NCI-H146 treated with DMSO at 0.1 percent for 48 hours (cell line): ENCODE results near the gene MIGA2.
A peak's percentile ranks its signal among the peaks of the same experiment; 100 is the strongest.
"Not testable (repeated sequence)": the region's sequence is repeated elsewhere in the genome, so short reads cannot be mapped to it uniquely, and the experiment has no call there.

Source experiments
- DNase-seq: peaks from one replicate; lab custom pipeline; 2025; ENCODE audit not compliant: unreplicated experiment; lab: John Stamatoyannopoulos, UW

MIGA2 gene

DNA sequence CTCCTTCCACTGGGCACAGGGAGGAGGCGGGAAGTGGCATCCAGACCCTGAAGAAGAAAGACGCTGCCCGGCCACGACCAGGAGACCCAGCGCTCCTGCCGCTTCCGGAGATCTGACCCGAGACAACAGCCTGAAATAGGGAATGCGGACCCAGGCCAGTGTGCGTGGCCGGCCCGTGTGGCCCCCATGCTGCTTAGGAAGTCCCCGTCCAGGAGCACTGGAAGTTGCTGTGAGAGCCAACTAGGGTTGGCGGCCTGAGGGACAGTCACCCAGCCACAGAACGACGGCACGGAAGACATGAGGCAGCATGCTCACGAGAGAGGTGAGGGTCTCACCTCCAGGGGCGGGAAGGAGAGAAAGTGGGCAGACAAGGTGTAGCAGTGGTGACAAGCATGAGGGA, 25.3 kb upstream of the MIGA2 start:
- no peak for DNase-seq

DNA sequence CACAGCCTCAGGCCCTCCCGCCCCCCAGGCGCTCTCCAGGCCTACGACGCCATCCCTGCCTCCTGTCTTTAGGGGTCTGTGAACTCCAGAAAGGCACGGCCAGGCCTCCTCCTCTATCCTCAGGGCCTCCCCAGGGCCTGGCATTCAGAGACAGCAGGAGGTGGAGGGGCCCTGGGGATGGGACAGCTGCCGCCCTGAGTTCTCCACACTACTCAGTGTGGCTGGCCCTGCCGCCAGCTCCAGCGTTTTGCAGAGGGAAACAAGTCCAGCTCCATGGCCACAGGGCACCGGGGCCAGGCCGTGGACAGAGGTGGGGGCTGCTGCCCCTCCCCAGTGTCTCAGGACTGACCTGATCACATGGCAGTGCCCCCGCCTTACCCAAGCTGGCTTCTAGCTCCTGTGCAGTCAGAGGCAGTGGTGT, 24.7 kb upstream of the MIGA2 start:
- DNase-seq = no peak

DNA sequence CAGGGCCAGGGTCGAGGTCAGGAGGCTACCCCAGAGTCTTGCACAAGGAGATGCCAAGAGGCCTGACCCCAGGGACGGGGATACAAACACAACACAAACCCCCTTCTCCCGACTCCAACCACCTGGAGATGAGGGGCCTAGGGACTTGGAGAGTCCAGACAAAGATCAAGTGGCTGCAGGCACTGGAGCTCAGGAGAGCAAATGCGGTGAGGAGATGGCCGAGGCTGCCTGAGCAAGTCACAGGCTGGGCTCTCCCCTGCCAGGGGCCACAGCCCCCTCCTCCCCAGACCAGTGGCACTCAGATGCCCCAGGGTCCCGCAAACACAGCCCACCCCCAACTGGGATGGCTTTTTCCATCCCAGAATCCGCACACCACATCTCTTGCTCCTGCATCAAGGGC, 24.1 kb upstream of the MIGA2 start:
- no peak for DNase-seq

DNA sequence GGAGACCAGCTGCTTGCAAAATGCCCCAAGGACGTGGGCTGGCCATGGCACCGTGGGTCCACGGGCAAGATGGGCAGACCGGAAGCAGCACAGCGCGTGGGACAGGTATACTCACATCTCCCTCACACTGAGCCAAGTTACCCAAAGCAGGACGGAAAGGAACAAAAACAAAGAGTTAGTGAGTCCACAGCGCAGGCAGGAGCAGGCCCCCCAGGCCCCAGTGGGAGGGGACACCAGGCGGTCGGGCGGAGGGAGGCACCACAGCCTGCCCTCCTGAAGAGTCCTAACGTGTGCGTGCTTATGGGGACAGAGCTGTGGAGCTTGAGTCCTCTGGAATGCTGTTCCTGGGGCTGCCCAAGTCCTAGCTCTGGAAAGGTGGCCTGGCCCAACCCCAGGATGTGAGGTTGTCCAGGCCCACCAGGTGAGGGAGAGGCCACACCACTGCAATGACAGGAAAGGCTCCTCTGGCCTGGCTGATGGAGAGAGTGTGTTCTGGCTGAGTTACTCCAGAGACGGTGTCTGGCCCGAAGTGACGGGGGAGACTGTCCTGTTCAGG, 23.5 kb upstream of the MIGA2 start:
- no peak for DNase-seq

DNA sequence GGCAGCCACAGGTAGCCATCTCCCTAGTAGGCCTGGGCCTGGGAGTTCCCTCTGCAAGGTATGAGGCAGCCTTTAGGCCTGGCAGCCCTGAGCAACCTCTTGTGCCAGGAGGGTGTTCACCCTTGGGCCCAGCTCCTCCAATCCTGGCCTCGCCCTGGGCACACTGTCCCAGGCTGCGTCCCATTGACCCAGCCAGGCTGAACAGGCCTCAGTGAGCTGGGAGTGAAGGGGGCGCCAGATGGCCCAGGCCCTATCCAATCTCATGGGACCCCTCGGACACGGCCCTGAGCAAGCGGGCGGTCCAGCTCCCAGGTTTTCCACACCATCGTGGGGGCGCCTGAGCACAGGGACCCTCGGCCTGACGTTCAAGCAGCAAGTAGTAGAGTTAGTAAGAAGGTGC, 22.8 kb upstream of the MIGA2 start:
- DNase-seq = no peak

DNA sequence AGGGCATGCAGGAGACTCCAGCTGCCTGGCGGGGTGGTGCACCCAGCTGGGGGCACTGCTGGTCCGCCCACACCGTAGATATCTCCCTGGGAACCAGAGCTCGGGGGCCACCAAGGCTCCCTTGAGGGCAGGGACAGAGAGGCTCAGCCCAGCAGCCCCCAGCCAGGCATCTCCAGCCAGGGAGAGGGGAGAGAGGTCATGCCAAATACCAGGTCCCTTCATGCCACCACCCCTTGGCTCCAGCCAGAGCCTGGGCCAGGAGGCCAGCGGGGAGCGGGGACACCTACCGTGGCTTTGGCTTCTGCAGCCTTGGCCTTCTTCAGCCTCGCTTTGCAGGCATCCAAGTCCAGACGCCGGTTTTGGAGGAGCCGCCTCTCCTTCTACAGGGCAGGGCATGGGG, 22.3 kb upstream of the MIGA2 start:
- no peak for DNase-seq

DNA sequence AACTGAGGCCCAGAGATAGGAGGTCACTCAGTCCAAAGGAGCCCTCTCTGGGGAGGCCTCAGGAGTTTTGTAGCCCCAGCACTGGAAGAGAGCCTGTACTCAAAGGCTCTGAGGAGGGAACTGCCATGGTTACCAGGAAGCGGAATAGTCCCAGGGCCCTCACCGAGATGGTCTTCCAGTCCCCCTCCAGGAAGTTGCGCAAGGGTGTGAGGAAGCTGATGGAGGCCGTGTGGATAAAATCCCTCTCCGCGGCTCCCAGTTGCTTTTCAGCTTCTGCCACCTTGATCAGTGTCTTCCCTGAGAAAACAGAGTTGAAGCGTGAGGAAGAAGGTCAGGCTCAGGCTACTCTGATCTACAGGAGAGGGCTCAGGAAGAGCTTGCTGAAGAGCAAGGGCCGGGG, 21.8 kb upstream of the MIGA2 start:
- no peak for DNase-seq

DNA sequence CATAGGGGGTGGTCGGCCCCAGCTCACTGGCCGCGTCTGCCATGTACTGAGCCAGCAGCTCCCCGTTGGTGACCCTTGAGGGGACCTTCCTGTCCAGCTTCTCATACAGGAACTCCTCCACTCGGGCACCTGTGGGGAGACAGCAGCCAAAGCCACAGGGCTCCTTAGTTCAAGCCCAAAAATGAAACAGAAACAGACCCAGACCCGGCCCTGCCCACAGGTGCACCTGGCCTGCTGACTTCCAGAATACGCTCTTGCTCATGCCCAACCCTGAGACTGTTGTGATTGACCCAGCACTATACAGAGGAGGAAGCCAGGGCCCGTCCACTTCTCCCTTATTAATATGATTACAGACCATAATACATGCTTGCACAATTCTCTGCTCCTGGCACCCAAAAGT, 15.3 kb upstream of the MIGA2 start:
- DNase-seq = no peak

DNA sequence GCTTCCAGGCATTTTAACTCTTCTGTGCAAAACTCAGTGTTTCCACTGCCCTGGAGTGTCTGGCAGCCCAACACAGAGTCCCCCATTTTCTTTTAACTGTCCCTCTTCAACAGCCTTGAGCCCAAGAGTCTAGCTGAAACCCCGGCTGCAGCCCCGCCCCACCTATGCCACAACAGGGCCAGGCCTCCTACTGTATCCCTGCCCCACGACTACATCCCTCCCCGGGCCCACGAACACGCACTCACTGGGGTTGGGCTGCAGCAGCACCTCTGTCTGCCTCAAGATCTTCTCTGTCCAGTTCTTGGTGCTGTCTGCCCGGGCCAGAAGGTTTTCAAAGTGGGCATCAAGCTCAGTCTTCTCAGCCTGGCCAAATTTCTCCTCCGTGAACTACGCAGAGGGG, 14.4 kb upstream of the MIGA2 start:
- no peak for DNase-seq

DNA sequence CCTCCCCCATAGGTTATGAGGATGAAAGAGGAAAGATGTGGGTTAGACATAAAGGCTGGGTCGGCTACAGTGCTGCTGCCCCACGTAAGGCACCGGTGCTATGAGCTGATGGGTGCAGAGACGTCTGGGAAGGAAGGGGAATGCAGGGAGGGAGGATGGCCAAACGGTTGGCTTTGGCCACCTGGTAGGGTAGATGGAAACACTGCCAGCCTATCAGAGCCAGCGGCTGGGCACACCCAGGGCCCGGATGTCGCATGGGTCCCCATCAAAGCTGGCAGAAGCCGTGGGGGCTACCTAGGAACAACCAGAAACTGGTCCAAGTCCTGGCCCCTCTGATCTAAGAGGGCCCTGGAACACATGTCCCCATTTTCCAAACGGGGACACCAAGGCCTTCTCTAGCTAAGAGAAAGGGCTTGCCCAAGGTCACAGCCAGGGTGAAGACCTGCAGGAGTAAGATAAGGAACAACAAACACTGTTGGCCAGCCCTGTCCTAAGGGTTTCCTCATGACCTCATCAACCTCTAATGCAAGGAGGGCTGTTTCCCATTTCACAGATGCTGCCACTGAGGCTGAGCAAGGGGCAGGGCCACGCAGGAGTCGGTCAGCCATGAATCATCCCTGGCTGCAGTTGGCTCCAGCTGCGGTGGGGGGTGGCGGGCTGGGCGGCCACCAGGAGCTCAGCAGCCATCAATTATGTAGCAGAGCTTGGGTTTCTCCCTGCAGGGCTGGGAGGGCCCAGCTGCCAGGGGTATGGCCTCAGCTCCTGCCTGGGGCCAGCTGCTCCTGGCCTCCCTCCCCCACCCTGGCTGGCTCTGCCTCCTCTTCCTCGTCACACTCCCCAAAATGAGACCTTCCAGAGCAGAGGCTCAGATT, 13.2 kb upstream of the MIGA2 start:
- DNase-seq = peak; percentile 20

DNA sequence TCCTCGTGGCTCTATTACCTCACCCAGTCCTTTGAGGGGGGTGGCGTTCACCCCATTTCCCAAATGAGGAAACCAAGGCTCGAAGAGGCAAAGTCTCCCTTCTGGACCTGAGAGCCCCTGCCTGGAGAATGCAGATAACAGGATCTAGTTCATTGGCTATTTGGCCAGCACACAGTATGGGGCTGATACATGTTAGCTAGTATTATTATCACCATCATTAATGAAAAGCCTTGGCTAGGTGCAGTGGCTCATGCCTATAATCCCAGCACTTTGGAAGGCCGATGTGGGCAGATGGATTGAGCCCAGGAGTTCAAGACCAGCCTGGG, 12.6 kb upstream of the MIGA2 start:
- no peak for DNase-seq

DNA sequence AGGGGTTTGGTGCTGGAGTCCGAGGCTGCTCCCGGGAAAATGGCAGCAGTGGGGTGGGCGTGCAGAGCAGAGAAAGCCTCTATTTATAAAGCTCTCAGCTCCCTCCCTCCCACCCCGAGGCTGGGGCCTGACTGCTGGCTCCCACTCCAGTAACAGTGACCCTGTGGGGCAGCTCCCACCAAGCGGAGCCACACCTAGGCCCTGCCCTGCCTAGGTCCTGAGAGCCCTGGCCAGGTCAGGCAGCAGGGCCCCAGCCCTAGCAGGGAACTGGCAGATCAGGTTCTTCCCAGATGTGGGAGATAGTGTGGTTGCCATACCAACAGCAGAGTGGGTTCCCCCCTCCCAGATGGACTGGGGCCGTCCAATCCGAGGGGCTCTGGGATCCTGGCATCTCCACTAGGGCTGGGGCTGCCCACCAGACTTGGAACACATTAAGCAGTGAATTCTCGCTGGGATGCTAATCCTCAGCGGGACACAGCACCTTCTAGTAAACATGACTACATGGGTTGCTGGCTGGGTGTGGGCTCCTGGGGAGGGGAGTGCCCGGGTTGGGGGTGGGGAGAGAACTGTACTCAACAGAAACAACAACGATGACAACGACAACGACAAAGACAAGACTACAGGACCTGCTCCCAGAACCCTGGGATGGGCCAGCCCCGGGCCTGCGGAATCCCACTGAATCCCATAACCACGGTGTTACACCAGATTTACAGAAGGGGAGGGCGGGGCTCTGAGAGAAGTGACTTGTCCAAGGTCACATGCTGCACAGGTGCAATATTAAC, 9.8 kb upstream of the MIGA2 start:
- no peak for DNase-seq

DNA sequence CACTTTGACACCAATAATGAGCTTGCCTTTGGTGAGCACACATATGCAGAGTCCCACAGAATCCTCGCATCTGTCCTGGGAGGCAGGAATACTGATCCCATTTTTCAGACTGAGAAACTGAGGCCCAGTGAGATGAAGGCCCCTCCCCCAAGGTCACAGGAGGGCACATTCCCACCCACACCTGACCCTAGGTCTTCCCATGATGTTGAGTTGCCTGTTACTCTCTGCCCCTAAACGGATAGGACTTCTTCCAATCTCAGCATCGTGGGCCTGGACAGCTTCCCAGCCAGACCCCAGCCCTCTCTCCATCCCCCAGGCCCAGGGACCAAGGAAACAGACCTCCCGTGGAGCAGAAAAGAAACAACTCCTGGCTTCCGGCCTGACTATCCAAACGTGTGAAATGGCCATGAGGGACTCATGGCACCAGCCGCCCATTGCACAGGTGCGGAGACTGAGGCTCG, 9.2 kb upstream of the MIGA2 start:
- no peak for DNase-seq

DNA sequence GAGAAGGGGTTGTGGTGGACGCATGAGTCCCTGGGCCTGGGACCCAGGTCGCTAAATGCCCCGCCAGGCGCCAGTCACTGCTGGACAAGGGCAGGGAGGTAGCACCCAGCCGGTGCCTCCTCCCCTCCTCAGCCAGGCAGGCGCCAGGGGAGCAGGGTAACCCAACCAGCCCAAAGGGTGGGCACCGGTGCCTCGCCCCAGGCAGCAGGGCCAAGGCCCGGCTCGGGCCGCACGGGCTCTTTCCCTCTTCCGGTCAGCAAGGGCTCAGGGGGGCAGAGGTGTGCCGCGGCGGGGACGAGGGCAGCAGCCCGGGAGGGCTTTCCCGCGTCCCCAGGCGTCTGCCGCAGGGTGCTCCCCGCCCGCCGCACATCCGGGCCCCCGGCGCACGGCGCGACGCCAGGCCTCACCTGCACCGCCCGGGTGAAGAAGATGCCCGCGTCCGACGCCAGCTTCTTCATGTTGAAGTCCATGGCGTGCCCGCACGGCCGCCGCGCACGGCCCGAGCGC, 8.7 kb upstream of the MIGA2 start:
- no peak for DNase-seq

DNA sequence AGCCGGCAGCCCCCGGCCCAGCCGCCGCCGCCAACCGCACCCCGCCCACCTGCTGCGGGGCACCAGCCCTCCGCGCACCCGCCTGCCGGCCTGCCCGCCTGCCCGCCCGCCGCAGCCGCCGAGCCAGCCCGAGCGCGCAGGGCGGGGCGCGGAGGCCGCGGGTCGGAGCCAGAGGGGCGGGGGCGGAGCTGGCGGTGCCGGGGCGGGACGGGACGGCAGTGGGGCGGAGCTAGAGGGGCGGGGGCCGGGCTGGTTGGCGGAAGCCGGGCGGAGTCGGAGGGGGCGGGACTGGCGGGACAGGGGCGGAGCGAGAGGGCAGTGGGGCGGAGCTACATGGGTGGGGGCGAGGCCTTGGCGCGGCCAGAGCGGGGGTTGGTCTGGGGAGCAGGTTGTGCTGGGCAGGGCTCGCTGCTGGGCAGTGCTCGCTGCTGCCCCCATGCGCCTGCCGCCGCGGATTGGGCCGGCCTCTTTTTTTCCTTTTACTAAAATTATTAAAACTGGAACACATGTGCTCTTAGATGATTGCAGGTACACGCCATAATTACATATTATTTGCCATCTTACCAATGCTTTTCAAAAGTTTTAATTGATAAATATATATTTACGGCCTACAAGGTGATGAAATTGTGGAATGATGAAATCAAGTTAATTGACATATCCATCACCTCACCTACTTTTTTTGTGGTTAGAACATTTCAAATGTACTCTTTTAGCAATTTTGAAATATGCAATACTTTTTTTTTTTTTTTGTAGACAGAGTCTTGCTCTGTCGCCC, 8.0 kb upstream of the MIGA2 start, which contains the start of gene SH3GLB2:
TSS of gene SH3GLB2 (minus strand) at position 140 of the 775 bp plus-strand sequence. CDS start 177 bp downstream, outside the sequence.
- DNase-seq = peak; percentile 57

DNA sequence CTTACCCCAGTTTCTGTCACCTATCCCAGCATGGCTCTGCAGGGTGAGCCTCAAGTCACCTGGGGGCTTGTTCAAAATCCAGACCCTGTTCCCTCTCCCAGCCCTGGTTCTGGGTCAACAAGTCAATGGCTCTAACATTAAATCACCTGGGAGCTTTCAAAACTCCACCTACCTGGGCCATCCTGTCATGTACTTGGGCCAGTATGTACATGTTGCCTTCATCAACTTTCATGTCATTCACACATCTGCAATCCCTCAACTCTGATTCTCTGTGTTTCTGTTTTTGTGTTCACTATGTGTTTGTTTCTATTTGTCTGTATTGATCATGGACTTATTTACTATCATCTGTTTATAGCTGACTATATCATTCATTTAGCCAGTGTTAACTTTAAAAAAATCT, 6.2 kb upstream of the MIGA2 start:
- no peak for DNase-seq

DNA sequence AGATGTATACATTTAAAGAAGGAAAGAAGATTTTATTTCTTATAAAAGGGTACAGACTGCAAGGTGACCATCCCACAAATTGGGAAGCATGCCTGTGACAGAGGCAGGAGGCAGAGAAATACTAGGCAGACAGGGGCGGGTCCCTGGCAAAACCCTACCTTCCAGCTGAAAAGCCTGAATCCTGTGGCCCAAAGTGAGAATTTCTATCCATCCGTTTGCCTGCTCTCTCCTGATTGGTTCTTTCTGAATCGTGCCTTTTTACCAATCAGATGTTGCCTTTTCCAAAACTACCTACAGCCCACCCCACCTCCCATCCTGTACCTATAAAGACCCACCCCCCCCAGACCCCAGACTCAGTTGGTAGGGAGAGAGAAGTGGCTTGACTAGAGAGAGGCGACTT, 4.9 kb upstream of the MIGA2 start:
- no peak for DNase-seq

DNA sequence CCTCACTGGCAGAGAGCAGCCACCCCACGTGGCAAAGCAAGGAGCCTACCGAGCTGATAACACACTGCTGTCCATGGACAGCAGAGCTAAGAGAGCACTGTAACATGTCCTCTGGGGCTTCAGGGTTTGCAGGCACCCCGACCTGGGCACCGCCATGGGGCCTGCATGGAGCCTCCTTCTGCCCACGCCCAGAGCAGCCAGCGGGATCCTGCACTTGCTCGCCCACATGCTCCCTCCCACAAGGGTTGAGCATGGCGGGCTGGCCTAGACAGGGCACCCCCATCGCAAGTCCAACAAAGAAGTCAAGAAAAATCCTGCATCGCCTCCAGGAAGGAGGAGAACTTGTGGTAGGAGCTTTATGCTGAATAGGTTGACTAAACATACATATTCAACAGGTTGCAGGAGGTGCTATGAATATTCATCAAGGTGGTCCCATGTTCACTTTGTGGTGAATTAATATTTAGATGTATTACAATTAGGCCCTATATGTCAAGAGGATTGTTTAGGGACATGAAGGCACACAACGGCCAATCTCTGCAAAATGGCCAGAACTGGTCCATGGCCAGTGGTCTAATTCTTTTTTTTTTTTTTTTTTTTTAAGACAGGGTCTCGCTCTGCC, 3.8 kb upstream of the MIGA2 start:
- DNase-seq = no peak

DNA sequence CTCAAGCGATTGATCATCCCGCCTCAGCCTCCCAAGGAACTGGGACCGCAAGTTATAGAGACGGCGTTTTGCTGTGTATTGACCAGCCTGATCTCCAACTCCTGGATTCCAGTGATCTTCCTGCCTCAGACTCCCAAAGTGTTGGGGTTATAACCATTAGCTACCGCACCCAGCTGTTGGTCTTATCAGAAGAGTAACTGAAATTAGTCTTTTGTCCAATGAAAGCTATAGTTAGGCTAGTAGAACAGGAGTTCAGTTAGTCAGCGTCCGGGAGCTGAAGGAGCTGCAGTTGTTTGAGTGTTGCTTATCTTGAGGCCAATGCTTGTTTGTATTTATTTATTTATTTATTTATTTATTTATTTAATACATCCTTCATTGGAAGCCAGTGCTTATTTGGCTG, 3.2 kb upstream of the MIGA2 start:
- no peak for DNase-seq

DNA sequence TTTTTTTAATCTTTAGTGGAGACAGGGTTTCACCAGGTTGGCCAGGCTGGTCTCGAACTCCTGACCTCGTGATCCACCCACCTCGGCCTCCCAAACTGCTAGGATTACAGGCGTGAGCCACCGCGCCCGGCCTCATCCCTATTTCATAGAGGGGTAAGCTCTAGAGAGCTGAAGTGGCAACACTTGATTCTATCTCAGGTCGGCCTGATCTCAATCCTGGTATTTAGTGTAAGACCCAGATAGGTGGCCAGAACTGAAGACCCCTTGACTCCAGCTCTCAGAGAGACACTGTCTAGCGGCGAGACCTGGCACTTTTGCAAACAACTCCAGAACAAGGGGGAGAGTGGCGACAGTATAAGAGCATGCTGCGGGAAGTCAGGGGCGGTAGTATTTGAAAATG, 588 bp upstream of the MIGA2 start:
- DNase-seq = not testable (repeated sequence)
